Testis (tissue), 2 donors: Measurements from ENCODE around the gene GLIS1.

Experiments
- CTCF ChIP-seq, 3 experiments: fragments of 450-650 bp in 2 of 3; fragments of 200-600 bp in 1 of 3; sonication (generic) in 1 of 3; IDR thresholded peaks; one replicate each; pipeline ENCODE4 v1.5.1; 2016 to 2019; ENCODE audit warnings: antibody characterized with exemption in 3 of 3, mild to moderate bottlenecking in 2 of 3, moderate library complexity in 1 of 3
- POLR2A ChIP-seq: fragments of 450-650 bp; IDR thresholded peaks from one replicate; pipeline ENCODE4 v1.6.1; 2017; ENCODE audit warnings: antibody characterized with exemption, mild to moderate bottlenecking, moderate library complexity

DNA sequence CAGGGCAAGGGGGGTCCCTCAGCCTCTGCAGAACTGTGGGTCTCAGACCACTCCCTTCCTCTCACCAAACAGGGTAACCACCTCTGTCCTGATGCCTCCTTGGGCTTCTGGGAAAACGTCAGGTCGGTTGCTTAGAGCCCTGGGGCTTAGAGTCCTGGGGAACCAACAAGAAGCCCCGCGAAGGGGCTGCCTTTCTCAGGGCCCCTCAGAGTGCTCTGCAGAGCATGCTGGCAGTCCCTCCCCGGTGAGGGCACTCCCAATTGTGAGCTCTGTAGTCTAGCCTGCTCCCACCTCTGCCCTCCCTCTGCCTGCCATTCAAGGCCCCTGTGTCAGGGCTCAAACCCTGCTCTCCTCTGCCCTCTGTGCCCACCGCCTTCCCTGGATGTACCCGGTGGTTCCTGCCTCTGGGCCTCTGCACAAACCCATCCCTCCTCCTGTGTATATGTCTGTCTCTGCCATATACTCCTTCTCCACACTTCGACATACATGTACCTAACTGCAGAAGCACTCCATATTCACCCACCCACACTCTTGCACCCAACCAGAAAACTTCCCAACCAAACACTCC lies 187.5 kb downstream of the GLIS1 start:
- TF ChIP-seq CTCF (IDR thresholded peaks at IDR 0.05) (no peak), POLR2A (no peak)
